HG03442 (cell line): ENCODE results near the gene PAQR8.

ENCODE experiments used
- ATAC-seq: cut with Tn5 transposase; IDR thresholded peaks from one replicate; pipeline ENCODE4 v1.9.1; 2021; ENCODE audit warnings: mild to moderate bottlenecking, moderate library complexity; ENCODE audit not compliant: unreplicated experiment

Gene PAQR8

GRCh38 chr6:52457096-52457495, 95.1 kb downstream of the PAQR8 start:
- ATAC-seq, result no peak
